SK-N-SH treated with all-trans-retinoic acid at 6 μM for 48 hours (cell line): Measurements from ENCODE around the gene CLSTN2.
A peak's percentile ranks its signal among the peaks of the same experiment; 100 is the strongest.

Source experiments
- ATAC-seq: fragments of 200-7000 bp; cut with Tn5 transposase; 3 replicates; pipeline ENCODE4 v1.9.1; 2020; ENCODE audit warnings: mild to moderate bottlenecking, moderate library complexity
- ARNTL ChIP-seq: fragments of 450-650 bp; formaldehyde crosslinking; IDR thresholded peaks from 2 replicates; pipeline ENCODE4 v1.5.0; 2020; ENCODE audit warnings: low read depth, mild to moderate bottlenecking, moderate library complexity, borderline replicate concordance
- BACH2 ChIP-seq: fragments of 250-450 bp; sonication (Bioruptor Pico); IDR thresholded peaks from 2 replicates; pipeline ENCODE4 v1.9.0; 2021; ENCODE audit warnings: mild to moderate bottlenecking, borderline replicate concordance
- CREB5 ChIP-seq: fragments of 250-450 bp; sonication (Bioruptor Pico); IDR thresholded peaks from 2 replicates; pipeline ENCODE4 v1.5.1; 2020; ENCODE audit warnings: low read depth, mild to moderate bottlenecking, moderate library complexity
- CSDC2 ChIP-seq: fragments of 250-450 bp; sonication (Bioruptor Pico); IDR thresholded peaks from 2 replicates; pipeline ENCODE4 v1.5.0; 2020; ENCODE audit warnings: mild to moderate bottlenecking, moderate library complexity
- ESRRG ChIP-seq: fragments of 250-450 bp; sonication (Bioruptor Pico); IDR thresholded peaks from 2 replicates; pipeline ENCODE4 v1.6.1; 2021; ENCODE audit warnings: mild to moderate bottlenecking
- GLIS3 ChIP-seq: fragments of 250-450 bp; sonication (Bioruptor Pico); IDR thresholded peaks from 2 replicates; pipeline ENCODE4 v1.5.0; 2020; ENCODE audit warnings: mild to moderate bottlenecking, moderate library complexity
- ISL1 ChIP-seq: fragments of 250-450 bp; sonication (Bioruptor Pico); IDR thresholded peaks from 2 replicates; pipeline ENCODE4 v2.1.2; 2022; ENCODE audit warnings: mild to moderate bottlenecking, moderate library complexity
- OSR1 ChIP-seq: fragments of 250-450 bp; sonication (Bioruptor Pico); IDR thresholded peaks from 2 replicates; pipeline ENCODE4 v1.8.0; 2022; ENCODE audit warnings: moderate library complexity, mild to moderate bottlenecking, inconsistent platforms
- POU6F1 ChIP-seq: fragments of 250-450 bp; sonication (Bioruptor Pico); IDR thresholded peaks from 2 replicates; pipeline ENCODE4 v1.8.0; 2021; ENCODE audit warnings: low read depth, mild to moderate bottlenecking, moderate library complexity, borderline replicate concordance
- PPARA ChIP-seq: fragments of 250-450 bp; sonication (Bioruptor Pico); IDR thresholded peaks from 2 replicates; pipeline ENCODE4 v1.5.0; 2020; ENCODE audit warnings: mild to moderate bottlenecking, borderline replicate concordance
- RARB ChIP-seq: fragments of 250-450 bp; sonication (Bioruptor Pico); IDR thresholded peaks from 2 replicates; pipeline ENCODE4 v1.8.0; 2021; ENCODE audit warnings: mild to moderate bottlenecking, moderate library complexity
- SNAI2 ChIP-seq: fragments of 250-450 bp; sonication (Bioruptor Pico); IDR thresholded peaks from 2 replicates; pipeline ENCODE4 v1.5.0; 2020; ENCODE audit warnings: mild to moderate bottlenecking, moderate library complexity
- TCF4 ChIP-seq: fragments of 250-450 bp; sonication (Bioruptor Pico); IDR thresholded peaks from 2 replicates; pipeline ENCODE4 v1.8.0; 2021; ENCODE audit warnings: mild to moderate bottlenecking, moderate library complexity, borderline replicate concordance
- TOX ChIP-seq: fragments of 250-450 bp; sonication (Bioruptor Pico); IDR thresholded peaks from 2 replicates; pipeline ENCODE4 v1.8.0; 2021; ENCODE audit warnings: mild to moderate bottlenecking, moderate library complexity, borderline replicate concordance
- TSHZ2 ChIP-seq: fragments of 250-450 bp; sonication (Bioruptor Pico); IDR thresholded peaks from 2 replicates; pipeline ENCODE4 v1.5.0; 2020; ENCODE audit warnings: mild to moderate bottlenecking, moderate library complexity
- ZC3H10 ChIP-seq: fragments of 250-450 bp; sonication (Bioruptor Pico); IDR thresholded peaks from 2 replicates; pipeline ENCODE4 v1.5.1; 2021; ENCODE audit warnings: mild to moderate bottlenecking, moderate library complexity
- ZFP3 ChIP-seq: fragments of 250-450 bp; sonication (Bioruptor Pico); IDR thresholded peaks from 2 replicates; pipeline ENCODE4 v1.5.0; 2020; ENCODE audit warnings: mild to moderate bottlenecking, moderate library complexity
- ZFP30 ChIP-seq: fragments of 450-650 bp; formaldehyde crosslinking; IDR thresholded peaks from 2 replicates; pipeline ENCODE4 v1.5.0; 2022; ENCODE audit warnings: mild to moderate bottlenecking, moderate library complexity
- ZNF565 ChIP-seq: fragments of 450-650 bp; formaldehyde crosslinking; conservative IDR thresholded peaks from 2 replicates; pipeline ENCODE4 v1.5.0; 2020; ENCODE audit warnings: low read depth, mild to moderate bottlenecking, moderate library complexity
- ZNF70 ChIP-seq: fragments of 450-650 bp; formaldehyde crosslinking; IDR thresholded peaks from 2 replicates; pipeline ENCODE4 v1.5.0; 2020; ENCODE audit warnings: mild to moderate bottlenecking, moderate library complexity
- ZNF8 ChIP-seq: fragments of 450-650 bp; formaldehyde crosslinking; IDR thresholded peaks from 2 replicates; pipeline ENCODE4 v1.5.0; 2020; ENCODE audit warnings: mild to moderate bottlenecking, moderate library complexity
- TF ChIP-seq, protein P1 (sequence below): fragments of 250-450 bp; sonication (Bioruptor Pico); IDR thresholded peaks from 2 replicates; pipeline ENCODE4 v1.5.1; 2021; ENCODE audit warnings: mild to moderate bottlenecking, moderate library complexity
- TF ChIP-seq, protein P2 (sequence below): fragments of 250-450 bp; sonication (Bioruptor Pico); IDR thresholded peaks from 2 replicates; pipeline ENCODE4 v1.8.0; 2020; ENCODE audit warnings: mild to moderate bottlenecking, moderate library complexity, borderline replicate concordance

Gene CLSTN2

DNA sequence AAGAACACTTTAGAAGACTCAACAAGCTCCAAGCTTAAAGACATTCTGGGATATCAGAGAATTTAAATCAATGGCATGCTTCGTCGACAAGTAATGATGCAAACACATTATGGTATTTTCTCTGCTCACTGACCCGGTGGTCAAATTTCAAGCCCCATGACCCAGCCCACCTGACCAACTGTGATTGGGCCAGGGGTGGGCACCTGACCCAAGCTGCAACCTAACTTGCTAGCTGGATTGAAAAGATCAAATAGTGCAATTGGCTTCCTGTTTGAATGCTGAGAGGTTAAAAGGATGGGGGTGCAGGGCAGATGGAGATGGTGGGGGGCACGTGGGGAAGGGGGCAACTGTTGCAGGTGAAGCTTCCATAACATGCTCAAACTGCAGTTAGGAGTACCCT is 250.4 kb downstream of the CLSTN2 start:
- TF ChIP-seq SNAI2 (CRISPR knock-in tag) (no peak), ZC3H10 (CRISPR knock-in tag) (no peak), ZNF70 (CRISPR knock-in tag) (no peak), ISL1 (CRISPR knock-in tag) (no peak), TCF4 (no peak), CREB5 (no peak)
- ATAC-seq = no peak

- no peak; the same call in 2 of the 3 replicates for ATAC-seq
Measured at GRCh38 chr3:140186421-140186920, 251.5 kb downstream of the CLSTN2 start.

More at GRCh38 chr3:140186421-140186920, 251.5 kb downstream of the CLSTN2 start:
- no peak for TF ChIP-seq PPARA (CRISPR knock-in tag)
- peak; percentile 78 for TF ChIP-seq GLIS3 (CRISPR knock-in tag)
- TF ChIP-seq, protein P1, sequence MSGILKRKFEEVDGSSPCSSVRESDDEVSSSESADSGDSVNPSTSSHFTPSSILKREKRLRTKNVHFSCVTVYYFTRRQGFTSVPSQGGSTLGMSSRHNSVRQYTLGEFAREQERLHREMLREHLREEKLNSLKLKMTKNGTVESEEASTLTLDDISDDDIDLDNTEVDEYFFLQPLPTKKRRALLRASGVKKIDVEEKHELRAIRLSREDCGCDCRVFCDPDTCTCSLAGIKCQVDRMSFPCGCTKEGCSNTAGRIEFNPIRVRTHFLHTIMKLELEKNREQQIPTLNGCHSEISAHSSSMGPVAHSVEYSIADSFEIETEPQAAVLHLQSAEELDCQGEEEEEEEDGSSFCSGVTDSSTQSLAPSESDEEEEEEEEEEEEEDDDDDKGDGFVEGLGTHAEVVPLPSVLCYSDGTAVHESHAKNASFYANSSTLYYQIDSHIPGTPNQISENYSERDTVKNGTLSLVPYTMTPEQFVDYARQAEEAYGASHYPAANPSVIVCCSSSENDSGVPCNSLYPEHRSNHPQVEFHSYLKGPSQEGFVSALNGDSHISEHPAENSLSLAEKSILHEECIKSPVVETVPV (CRISPR knock-in tag) = no peak
- TF ChIP-seq, protein P2, sequence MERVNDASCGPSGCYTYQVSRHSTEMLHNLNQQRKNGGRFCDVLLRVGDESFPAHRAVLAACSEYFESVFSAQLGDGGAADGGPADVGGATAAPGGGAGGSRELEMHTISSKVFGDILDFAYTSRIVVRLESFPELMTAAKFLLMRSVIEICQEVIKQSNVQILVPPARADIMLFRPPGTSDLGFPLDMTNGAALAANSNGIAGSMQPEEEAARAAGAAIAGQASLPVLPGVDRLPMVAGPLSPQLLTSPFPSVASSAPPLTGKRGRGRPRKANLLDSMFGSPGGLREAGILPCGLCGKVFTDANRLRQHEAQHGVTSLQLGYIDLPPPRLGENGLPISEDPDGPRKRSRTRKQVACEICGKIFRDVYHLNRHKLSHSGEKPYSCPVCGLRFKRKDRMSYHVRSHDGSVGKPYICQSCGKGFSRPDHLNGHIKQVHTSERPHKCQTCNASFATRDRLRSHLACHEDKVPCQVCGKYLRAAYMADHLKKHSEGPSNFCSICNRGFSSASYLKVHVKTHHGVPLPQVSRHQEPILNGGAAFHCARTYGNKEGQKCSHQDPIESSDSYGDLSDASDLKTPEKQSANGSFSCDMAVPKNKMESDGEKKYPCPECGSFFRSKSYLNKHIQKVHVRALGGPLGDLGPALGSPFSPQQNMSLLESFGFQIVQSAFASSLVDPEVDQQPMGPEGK (CRISPR knock-in tag) = peak; percentile 46; the same call in 1 of the 2 replicates
- 0 out of 2 replicates have a peak, but pooled peaks have one; percentile 23 for TF ChIP-seq SNAI2 (CRISPR knock-in tag)
- TF ChIP-seq ARNTL (CRISPR knock-in tag) = no peak
- TF ChIP-seq ISL1 (CRISPR knock-in tag) = peak; percentile 98
- TF ChIP-seq TOX (CRISPR knock-in tag) = no peak
- TF ChIP-seq BACH2 (CRISPR knock-in tag) = no peak
- TF ChIP-seq TSHZ2 (CRISPR knock-in tag) = peak; percentile 95
- TF ChIP-seq CSDC2 (CRISPR knock-in tag) = no peak
- TF ChIP-seq ZNF70 (CRISPR knock-in tag) = no peak
- TF ChIP-seq ZNF565 (CRISPR knock-in tag) = no peak
- no peak for TF ChIP-seq RARB
- TF ChIP-seq ESRRG (CRISPR knock-in tag) = no peak
- no peak; the same call in 1 of the 2 replicates for TF ChIP-seq POU6F1 (CRISPR knock-in tag)
- peak; percentile 99 for TF ChIP-seq CREB5
- no peak for TF ChIP-seq OSR1
- TF ChIP-seq ZC3H10 (CRISPR knock-in tag) = no peak
- TF ChIP-seq ZFP3 (CRISPR knock-in tag) = no peak
- TF ChIP-seq TCF4 = peak; percentile 92
- TF ChIP-seq ZFP30 (CRISPR knock-in tag) = no peak
- peak; percentile 34; the same call in 1 of the 2 replicates for TF ChIP-seq ZNF8
- TF ChIP-seq, all 23 proteins: peak for 8
